ENCODE measurements around the gene RBFOX1. TPM values are rescaled to one million over a fixed set of nuclear protein-coding genes. Genes with fewer than 3 reads are reported as not detected.

Gene RBFOX1
- total RNA-seq, 1 experiment from 2014 or later = not detected

GRCh38 chr16:7736138-7736665 is 403.6 kb downstream of the RBFOX1 start:
- TF ChIP-seq JUND (IDR thresholded peaks at IDR 0.05) (no peak), RAD21 (IDR thresholded peaks at IDR 0.05; ENCODE audit: low read depth) (no peak), FOSL1 (IDR thresholded peaks at IDR 0.05; ENCODE audit: low read depth) (no peak), POLR2AphosphoS5 (IDR thresholded peaks at IDR 0.05; ENCODE audit: low read depth, low read length) (no peak), TCF7L2 (IDR thresholded peaks at IDR 0.05; ENCODE audit: borderline replicate concordance, extremely low read depth, insufficient read depth, insufficient read length) (no peak), SRF (IDR thresholded peaks at IDR 0.05; ENCODE audit: low read depth) (no peak), CTCF (IDR thresholded peaks at IDR 0.05 in 2 of 3, conservative IDR thresholded peaks at IDR 0.05 in 1 of 3; ENCODE audit: borderline replicate concordance in 1 of 3, insufficient read depth in 1 of 3, low read depth in 2 of 3, low read length in 2 of 3) (no peak)
- H3K27me3 ChIP-seq (ENCODE audit: insufficient read depth, low read length) = no peaks in the 10 kb centered on the region
- no peaks in the 10 kb centered on the region for H3K36me3 ChIP-seq (ENCODE audit: control insufficient read depth in 1 of 2, insufficient read depth in 2 of 2, low read length in 2 of 2)
- no peak overlapping the region for H3K27ac ChIP-seq (ENCODE audit: low read depth, low read length)
- intact Hi-C loops (cut with micrococcal nuclease) = no loop called here
- no TSS peak for BruUV-seq (replicated peaks)
- no peak overlapping the region for H3K4me3 ChIP-seq (replicated peaks in 1 of 2; ENCODE audit: low read depth in 1 of 2, low read length in 2 of 2)
- H3K79me2 ChIP-seq (ENCODE audit: insufficient read depth, low read length) = no peaks in the 10 kb centered on the region
- H4K20me1 ChIP-seq (ENCODE audit: insufficient read depth) = no peaks in the 10 kb centered on the region
- no peak overlapping the region for H2AFZ ChIP-seq (ENCODE audit: low read depth, low read length, poor library complexity, severe bottlenecking)
- H3K4me1 ChIP-seq (ENCODE audit: control insufficient read depth in 1 of 2, insufficient read depth in 2 of 2, low read length in 2 of 2) = no peaks in the 10 kb centered on the region
- no peak for DNase-seq (ENCODE audit: low read depth, low spot score)
- ChIA-PET POLR2A (no interaction called here), CTCF (no interaction called here), RAD21 (ENCODE audit: low non-redundant PET in 1 of 2, low total read pairs in 2 of 2, uncharacterized antibody in 2 of 2, unreplicated experiment in 2 of 2) (no interaction called here)
- no peaks in the 10 kb centered on the region for H3K9me2 ChIP-seq (ENCODE audit: insufficient read depth)
- H3K4me2 ChIP-seq (ENCODE audit: low read length) = no peak overlapping the region
- no peak overlapping the region for H3K9ac ChIP-seq (ENCODE audit: low read length)
- peaks cover 3 to 46% of the 10 kb centered on the region in 2 experiments; a peak in 3 of 4 replicates for H3K9me3 ChIP-seq (ENCODE audit: control insufficient read depth in 1 of 2, insufficient read depth in 1 of 2, low read depth in 1 of 2, low read length in 2 of 2)
- no peak for ATAC-seq

GRCh38 chr16:7742626-7743025 is 410.0 kb downstream of the RBFOX1 start:
- Histone ChIP-seq H3K36me3 (ENCODE audit: control insufficient read depth in 1 of 2, insufficient read depth in 2 of 2, low read length in 2 of 2) (no peaks in the 10 kb centered on the region), H3K4me1 (ENCODE audit: control insufficient read depth in 1 of 2, insufficient read depth in 2 of 2, low read length in 2 of 2) (no peaks in the 10 kb centered on the region), H4K20me1 (ENCODE audit: insufficient read depth) (no peaks in the 10 kb centered on the region), H3K9ac (ENCODE audit: low read length) (no peak overlapping the region), H3K27ac (ENCODE audit: low read depth, low read length) (no peak overlapping the region), H3K4me2 (ENCODE audit: low read length) (no peak overlapping the region), H3K4me3 (replicated peaks in 1 of 2; ENCODE audit: low read depth in 1 of 2, low read length in 2 of 2) (no peak overlapping the region), H2AFZ (ENCODE audit: low read depth, low read length, poor library complexity, severe bottlenecking) (no peak overlapping the region), H3K27me3 (ENCODE audit: insufficient read depth, low read length) (no peaks in the 10 kb centered on the region), H3K9me2 (ENCODE audit: insufficient read depth) (no peaks in the 10 kb centered on the region), H3K79me2 (ENCODE audit: insufficient read depth, low read length) (no peaks in the 10 kb centered on the region), H3K9me3 (ENCODE audit: control insufficient read depth in 1 of 2, insufficient read depth in 1 of 2, low read depth in 1 of 2, low read length in 2 of 2) (peaks cover 0 to 32% of the 10 kb centered on the region in 2 experiments; a peak in 2 of 4 replicates)
- ATAC-seq (no peak), DNase-seq (ENCODE audit: low read depth, low spot score) (no peak)
- no TSS peak for BruUV-seq (replicated peaks)
- intact Hi-C loops (cut with micrococcal nuclease) = no loop called here
- ChIA-PET RAD21 (ENCODE audit: low non-redundant PET in 1 of 2, low total read pairs in 2 of 2, uncharacterized antibody in 2 of 2, unreplicated experiment in 2 of 2) (no interaction called here), POLR2A (no interaction called here), CTCF (no interaction called here)
- TF ChIP-seq CEBPB (IDR thresholded peaks at IDR 0.05; ENCODE audit: low read depth) = no peak
- TF ChIP-seq JUND (IDR thresholded peaks at IDR 0.05) = no peak
- TF ChIP-seq ELF1 (IDR thresholded peaks at IDR 0.05; ENCODE audit: borderline replicate concordance, low read depth) = no peak
- no peak for TF ChIP-seq ZFX (IDR thresholded peaks at IDR 0.05)
- TF ChIP-seq EZH2phosphoT487 (IDR thresholded peaks at IDR 0.05; ENCODE audit: borderline replicate concordance) = no peak
- no peak for TF ChIP-seq POLR2A (IDR thresholded peaks at IDR 0.05; ENCODE audit: borderline replicate concordance, extremely low read depth, insufficient read depth, insufficient read length)
- TF ChIP-seq ZNF274 (IDR thresholded peaks at IDR 0.05; ENCODE audit: low read depth, low read length) = no peak
- no peak for TF ChIP-seq FOSL1 (IDR thresholded peaks at IDR 0.05; ENCODE audit: low read depth)
- TF ChIP-seq TCF7L2 (IDR thresholded peaks at IDR 0.05; ENCODE audit: borderline replicate concordance, extremely low read depth, insufficient read depth, insufficient read length) = no peak
- no peak for TF ChIP-seq CBX3 (IDR thresholded peaks at IDR 0.05; ENCODE audit: low read depth)
- TF ChIP-seq RAD21 (IDR thresholded peaks at IDR 0.05; ENCODE audit: low read depth) = no peak
- TF ChIP-seq ZBTB33 (IDR thresholded peaks at IDR 0.05; ENCODE audit: extremely low read depth, insufficient replicate concordance, low read length) = no peak
